CD1c-positive myeloid dendritic cell (primary cell): ENCODE results near the gene TADA2B.
"Not testable (repeated sequence)": the region's sequence is repeated elsewhere in the genome, so short reads cannot be mapped to it uniquely, and the experiment has no call there.

Source experiments
- DNase-seq: peaks from one replicate; pipeline ENCODE4 v3.0.0-alpha.2; 2016; ENCODE audit errors: extremely low spot score

The TADA2B gene

GRCh38 chr4:7079909-7080308 is 36.7 kb downstream of the TADA2B start:
- not testable (repeated sequence) for DNase-seq

GRCh38 chr4:7083597-7084563 is 40.7 kb downstream of the TADA2B start:
- DNase-seq = no peak

GRCh38 chr4:7084564-7084961 is 41.4 kb downstream of the TADA2B start:
- not testable (repeated sequence) for DNase-seq

DNA sequence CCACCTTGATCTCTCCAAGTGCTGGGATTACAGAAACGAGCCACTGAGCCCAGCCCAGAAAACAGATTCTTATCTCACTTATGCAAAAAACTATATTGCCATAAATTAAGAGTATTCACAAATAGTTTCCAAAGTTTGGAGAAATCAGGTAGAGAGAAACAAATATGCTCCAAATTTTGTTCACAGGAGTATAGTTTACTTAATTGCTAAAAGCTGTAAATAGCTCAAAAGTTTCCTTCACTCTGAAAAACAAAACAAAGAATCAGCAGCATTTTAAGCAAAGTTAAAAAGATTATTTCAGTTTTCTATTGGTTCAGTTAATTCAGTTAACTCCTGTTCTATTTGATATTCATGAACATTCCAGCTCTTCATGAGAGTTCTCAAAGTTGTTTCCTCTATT is 43.2 kb downstream of the TADA2B start:
- DNase-seq = no peak

DNA sequence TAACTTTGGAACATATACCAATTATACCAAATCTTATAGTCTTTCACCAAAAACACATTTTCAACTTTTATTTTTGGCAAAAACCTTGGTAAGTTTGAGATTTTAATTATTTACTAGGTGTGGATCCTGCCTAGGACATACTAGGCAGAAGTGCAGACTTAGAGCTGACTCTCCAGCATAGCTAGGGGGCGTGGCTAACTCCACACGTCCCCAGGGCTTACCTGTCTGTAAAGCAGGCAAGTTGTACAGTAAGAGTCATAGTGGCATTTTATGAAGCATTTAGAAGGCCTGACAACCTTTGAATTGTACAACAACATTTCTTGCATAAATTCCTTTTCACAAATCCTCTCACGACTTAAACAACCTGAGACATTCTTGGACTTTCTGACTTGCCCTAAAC is 43.9 kb downstream of the TADA2B start:
- no peak for DNase-seq

DNA sequence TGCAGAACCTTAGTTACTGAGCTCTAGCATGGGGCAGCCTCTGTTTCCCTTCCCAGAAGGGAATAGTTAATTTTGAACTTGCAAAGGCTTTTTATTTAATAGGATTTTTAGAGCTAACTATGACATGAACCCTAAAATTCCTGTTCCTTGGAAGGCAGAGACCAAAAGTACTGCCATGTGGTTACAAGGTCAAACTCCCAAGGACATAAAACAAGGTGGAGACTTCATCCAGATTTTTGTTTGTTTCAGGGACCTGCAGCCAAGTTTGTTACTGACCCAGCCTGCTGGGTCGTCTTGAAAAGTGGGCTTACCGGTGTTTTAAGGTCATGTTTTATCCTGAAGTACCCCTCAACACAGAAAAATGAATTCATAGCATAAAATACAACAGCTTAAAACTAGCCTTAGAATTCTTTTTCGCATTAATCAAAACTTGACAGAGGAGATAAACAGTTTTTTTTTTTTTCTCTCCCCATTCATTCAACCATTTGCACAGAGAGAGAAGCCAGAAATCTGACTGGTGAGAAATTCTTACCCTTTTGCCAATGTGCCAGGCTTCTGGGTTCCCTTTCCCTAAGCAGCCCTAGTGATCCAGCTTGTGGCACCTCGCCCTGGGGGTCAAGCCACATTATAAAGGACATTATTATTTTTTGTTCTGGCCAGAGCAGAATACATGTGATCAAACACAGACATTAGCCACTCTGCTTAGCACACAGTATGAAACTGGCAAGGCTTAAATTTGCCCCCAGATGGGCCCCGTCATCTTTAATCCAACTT is 46.2 kb downstream of the TADA2B start:
- no peak for DNase-seq

- DNase-seq = no peak
Observed at GRCh38 chr4:7092026-7092425, 48.9 kb downstream of the TADA2B start.

- DNase-seq = no peak
Observed at GRCh38 chr4:7094916-7095315, 51.7 kb downstream of the TADA2B start.

DNA sequence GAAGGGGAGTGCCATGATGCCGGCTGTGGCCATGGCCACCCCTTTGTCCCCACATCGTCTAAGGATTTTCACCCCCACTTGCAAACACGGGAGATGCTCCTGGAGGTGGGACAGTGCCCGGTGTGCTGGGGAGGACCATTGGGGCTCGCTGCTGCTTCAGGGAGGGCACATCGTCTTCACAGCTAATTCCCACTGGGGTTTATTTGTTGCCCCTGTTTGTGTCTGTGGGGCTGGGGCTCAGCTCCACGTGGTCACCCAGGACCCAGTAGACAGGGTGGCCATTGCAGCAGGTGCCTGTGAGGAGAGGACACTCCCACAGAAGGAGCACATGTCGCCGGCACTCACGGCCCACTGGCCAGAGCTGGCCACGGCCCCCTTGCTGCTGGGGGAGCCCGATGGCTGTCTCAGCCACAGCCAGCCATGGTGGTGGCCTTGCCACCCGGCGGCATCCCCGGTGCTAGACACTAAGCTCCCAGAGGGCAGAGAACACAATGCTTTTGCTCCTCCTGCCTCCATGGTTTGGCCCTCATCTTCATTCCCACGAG is 52.5 kb downstream of the TADA2B start:
- DNase-seq = no peak

- no peak for DNase-seq
Observed at GRCh38 chr4:7096236-7096635, 53.1 kb downstream of the TADA2B start.

GRCh38 chr4:7101692-7102515 is 58.7 kb downstream of the TADA2B start:
- peak; percentile 72 for DNase-seq

- DNase-seq = not testable (repeated sequence)
Observed at GRCh38 chr4:7102516-7102909, 59.3 kb downstream of the TADA2B start.

DNA sequence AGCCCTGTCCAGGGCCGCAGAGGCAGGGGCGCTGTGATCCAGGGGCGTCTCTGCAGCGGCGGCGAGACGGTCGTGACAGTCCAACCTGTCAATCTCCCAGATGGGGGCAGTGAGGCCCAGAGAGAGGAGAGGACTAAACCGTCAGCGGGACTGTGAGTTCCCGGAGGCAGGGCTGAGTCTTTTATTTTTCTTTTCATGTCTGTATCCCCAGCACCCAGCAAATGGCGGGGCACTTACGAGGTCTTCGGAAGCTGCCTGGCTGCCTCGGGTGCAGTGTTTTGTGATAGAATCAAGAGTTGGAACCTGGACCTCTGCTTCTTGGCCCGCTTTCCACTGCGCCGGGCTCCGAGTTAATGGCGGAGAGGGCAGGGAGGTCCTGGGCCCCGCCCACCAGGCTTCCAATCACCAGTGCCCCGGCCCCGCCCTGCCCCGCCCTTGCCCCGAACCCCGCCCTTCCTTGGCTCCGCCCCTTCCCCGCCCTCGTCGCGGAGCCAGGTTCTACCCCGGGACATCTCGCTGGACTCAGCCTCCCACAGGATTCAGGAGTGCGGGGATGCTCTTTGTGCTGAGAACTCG is 59.9 kb downstream of the TADA2B start:
- DNase-seq = peak; percentile 85

DNA sequence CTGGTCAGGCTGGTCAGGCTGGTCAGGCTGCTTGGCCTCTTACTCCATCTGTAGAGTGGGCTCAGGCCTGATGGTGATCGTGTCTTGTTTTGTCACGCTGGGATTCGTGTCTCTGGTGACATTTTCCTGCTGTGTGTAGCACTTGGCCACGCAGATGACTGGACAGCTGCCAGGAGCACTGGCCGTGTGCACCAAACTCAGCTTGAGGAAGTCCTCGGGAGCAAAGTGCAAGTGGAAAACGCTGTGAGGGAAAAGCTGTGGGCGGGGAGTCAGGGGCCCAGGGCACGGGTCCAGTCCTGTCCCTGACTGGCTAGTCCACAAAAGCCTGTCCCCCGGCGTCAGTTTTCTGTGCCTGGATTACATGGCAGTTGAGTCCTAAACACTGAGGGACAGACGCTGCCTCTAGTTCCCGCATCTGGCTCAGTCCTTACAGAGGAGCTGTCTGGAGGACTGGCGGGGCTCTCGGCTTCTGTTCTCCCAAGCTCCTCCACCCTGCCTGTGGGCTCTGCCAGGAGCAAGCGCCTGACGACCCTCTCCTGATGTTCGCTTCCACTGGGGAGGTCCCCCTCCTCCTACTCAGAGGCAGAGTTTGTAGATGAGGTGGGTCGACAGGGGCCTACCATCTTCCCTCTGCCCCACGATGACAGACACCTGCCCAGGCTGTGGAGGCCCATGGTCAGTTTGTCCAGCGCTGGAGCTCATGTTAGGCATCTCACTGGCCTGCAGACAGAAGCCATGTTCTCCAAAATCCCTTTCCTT is 60.6 kb downstream of the TADA2B start:
- DNase-seq = peak; percentile 79

DNA sequence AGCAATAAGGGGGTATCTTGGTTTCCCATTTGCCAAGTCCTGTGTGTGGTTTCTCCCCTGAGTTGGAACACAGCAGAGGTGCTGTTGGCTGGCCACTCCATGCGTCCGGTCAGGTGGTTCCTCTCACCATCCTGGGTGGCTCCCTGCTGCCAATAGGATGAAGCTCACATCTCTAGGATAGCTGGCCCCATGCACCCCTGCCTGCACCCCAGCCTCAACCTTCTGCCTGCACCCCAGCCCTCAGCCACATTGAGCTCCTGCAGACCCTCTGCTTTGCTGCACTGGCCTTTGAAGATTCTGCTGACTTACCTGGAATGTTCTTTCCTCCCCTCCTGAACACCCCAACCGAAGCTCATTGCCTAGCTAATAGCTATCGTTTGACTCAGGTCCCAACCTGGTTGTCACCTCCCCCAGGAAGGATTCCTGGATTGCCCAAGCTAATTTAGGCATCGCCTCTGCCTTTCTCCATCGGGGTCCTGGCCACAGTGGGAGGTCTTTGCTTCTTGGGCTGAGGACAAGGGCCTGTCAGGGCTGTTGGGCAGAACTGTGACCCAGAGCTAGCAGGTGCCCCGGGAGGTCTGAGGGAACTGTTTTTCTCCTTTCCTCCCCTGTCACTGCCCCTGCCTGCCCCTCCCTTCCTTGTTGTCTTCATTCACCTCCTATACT is 61.3 kb downstream of the TADA2B start:
- DNase-seq = no peak

GRCh38 chr4:7105276-7105675 is 62.1 kb downstream of the TADA2B start:
- no peak for DNase-seq

DNA sequence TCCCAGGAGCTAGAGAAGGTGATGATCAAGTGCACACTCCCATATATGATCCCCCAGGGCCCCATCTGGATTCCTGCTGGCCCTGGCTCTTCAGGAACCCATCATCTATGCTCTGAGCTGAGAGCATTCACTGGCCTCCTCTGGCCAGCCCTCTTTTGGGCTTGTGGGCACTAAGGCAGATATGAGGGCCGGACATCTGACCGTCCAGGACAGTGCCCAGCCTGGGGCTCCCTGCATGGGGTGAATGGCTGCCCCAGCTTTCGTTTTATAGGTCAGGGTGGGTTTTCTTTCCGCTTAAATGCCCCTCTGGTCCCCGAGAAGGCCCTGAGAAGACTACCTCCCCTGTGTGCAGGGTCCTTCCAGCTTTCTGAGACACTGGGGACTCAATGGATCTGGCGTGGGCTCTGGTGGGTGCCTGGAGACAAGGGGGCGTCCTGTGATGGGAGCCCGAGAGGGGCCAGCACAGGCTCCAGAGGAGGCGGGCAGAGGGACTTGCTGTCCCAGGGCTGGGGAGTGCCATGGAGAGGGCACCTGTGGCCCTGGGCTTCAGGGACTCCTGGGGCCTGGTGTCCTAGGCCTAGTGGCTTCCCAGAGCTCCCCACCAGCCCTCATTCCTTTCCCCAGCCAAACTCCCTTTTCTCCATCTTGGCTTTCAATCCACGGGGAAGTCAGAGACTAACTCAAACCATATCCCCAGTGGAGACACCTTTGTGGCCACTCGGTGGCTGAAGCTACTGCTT is 64.2 kb downstream of the TADA2B start:
- DNase-seq = no peak
